HUES64 (cell line): ENCODE results near the gene GABRR2.

Experiments used
- H3K27ac ChIP-seq: 2 replicates; pipeline ENCODE4 v1.7.0; 2013; ENCODE audit warnings: low read depth, low read length, inconsistent platforms
- H3K27me3 ChIP-seq: 2 replicates; pipeline ENCODE4 v1.6.1; 2013; ENCODE audit warnings: mild to moderate bottlenecking, low read length; ENCODE audit not compliant: insufficient read depth
- H3K36me3 ChIP-seq: 2 replicates; pipeline ENCODE4 v1.6.1; 2013; ENCODE audit warnings: mild to moderate bottlenecking, low read length; ENCODE audit not compliant: insufficient read depth
- H3K4me1 ChIP-seq: 2 replicates; pipeline ENCODE4 v1.6.1; 2013; ENCODE audit warnings: mild to moderate bottlenecking, low read length, moderate library complexity; ENCODE audit not compliant: insufficient read depth
- H3K4me3 ChIP-seq: 2 replicates; pipeline ENCODE4 v1.5.1; 2013; ENCODE audit warnings: mild to moderate bottlenecking, low read length, moderate library complexity
- H3K9ac ChIP-seq: 2 replicates; pipeline ENCODE4 v1.6.1; 2013; ENCODE audit warnings: mild to moderate bottlenecking, low read depth, low read length
- H3K9me3 ChIP-seq: 2 replicates; pipeline ENCODE4 v1.6.1; 2013; ENCODE audit warnings: low read depth, low read length; ENCODE audit not compliant: insufficient read depth
- WGBS: fragments of 150-250, 120-280 bp; methylation state at CpG from one replicate; pipeline ENCODE4 v1.1.7; 2013; ENCODE audit warnings: missing lambda C conversion rate; 5-methylcytosine and 5-hydroxymethylcytosine counted together

GABRR2 gene

GRCh38 chr6:89221971-89222711 lies 93.0 kb downstream of the GABRR2 start:
- no peak overlapping the region for H3K27ac ChIP-seq
- H3K4me3 ChIP-seq: no peak overlapping the region
- H3K36me3 ChIP-seq: no peaks in the 10 kb centered on the region
- H3K9me3 ChIP-seq: no peaks in the 10 kb centered on the region; the same call in 1 of the 2 replicates
- 85% methylated on average over 7 of the region's 7 CpGs for WGBS
- no peaks in the 10 kb centered on the region for H3K27me3 ChIP-seq
- no peak overlapping the region for H3K9ac ChIP-seq
- H3K4me1 ChIP-seq: peaks cover 5% of the 10 kb centered on the region

GRCh38 chr6:89221129-89221528 lies 94.0 kb downstream of the GABRR2 start:
- Histone ChIP-seq H3K27me3 (no peaks in the 10 kb centered on the region), H3K36me3 (no peaks in the 10 kb centered on the region), H3K9me3 (no peaks in the 10 kb centered on the region; the same call in 1 of the 2 replicates), H3K4me3 (no peak overlapping the region), H3K4me1 (peaks cover 8% of the 10 kb centered on the region), H3K27ac (no peak overlapping the region), H3K9ac (no peak overlapping the region)
- 92% methylated on average over 3 of the region's 3 CpGs for WGBS

GRCh38 chr6:89217299-89217910 lies 97.7 kb downstream of the GABRR2 start, which contains the start of gene GABRR1:
GABRR1 (minus strand) TSS chr6:89217358; CDS start chr6:89217322, 36 bp downstream.
- Histone ChIP-seq H3K4me3 (no peak within 1 kb of the TSS), H3K27me3 (no peaks in the 10 kb centered on the region)
- 88% methylated on average over 10 of the region's 10 CpGs for WGBS

GRCh38 chr6:89216411-89216810 lies 98.7 kb downstream of the GABRR2 start:
- Histone ChIP-seq H3K9ac (no peak overlapping the region), H3K27ac (no peak overlapping the region), H3K36me3 (no peaks in the 10 kb centered on the region), H3K9me3 (no peaks in the 10 kb centered on the region), H3K4me3 (no peak overlapping the region), H3K4me1 (peaks cover 27% of the 10 kb centered on the region), H3K27me3 (no peaks in the 10 kb centered on the region)
- WGBS: 90% methylated on average over 4 of the region's 4 CpGs

More at GRCh38 chr6:89217299-89217910, 97.7 kb downstream of the GABRR2 start, which contains the start of gene GABRR1:
- no peak within 1 kb of the TSS for H3K27ac ChIP-seq
- no peaks in the 10 kb centered on the region for H3K9me3 ChIP-seq
- no peaks in the 10 kb centered on the region for H3K36me3 ChIP-seq
- H3K4me1 ChIP-seq: peaks cover 19% of the 10 kb centered on the region
- H3K9ac ChIP-seq: no peak within 1 kb of the TSS

- peaks cover 27% of the 10 kb centered on the region for H3K4me1 ChIP-seq
- H3K27me3 ChIP-seq: no peaks in the 10 kb centered on the region
These were observed 99.7 kb downstream of the GABRR2 start for GRCh38 chr6:89215391-89215790.

GRCh38 chr6:89214197-89214596 lies 100.9 kb downstream of the GABRR2 start:
- no peaks in the 10 kb centered on the region for H3K36me3 ChIP-seq
- H3K4me1 ChIP-seq: peaks cover 27% of the 10 kb centered on the region
- H3K4me3 ChIP-seq: no peak overlapping the region
- H3K9me3 ChIP-seq: no peaks in the 10 kb centered on the region
- H3K27me3 ChIP-seq: no peaks in the 10 kb centered on the region
- no peak overlapping the region for H3K27ac ChIP-seq
- no peak overlapping the region for H3K9ac ChIP-seq

More at GRCh38 chr6:89215391-89215790, 99.7 kb downstream of the GABRR2 start:
- Histone ChIP-seq H3K9ac (no peak overlapping the region), H3K36me3 (no peaks in the 10 kb centered on the region), H3K4me3 (no peak overlapping the region), H3K9me3 (no peaks in the 10 kb centered on the region), H3K27ac (no peak overlapping the region)

GRCh38 chr6:89212472-89212871 lies 102.6 kb downstream of the GABRR2 start:
- Histone ChIP-seq H3K36me3 (no peaks in the 10 kb centered on the region), H3K9ac (no peak overlapping the region), H3K4me3 (no peak overlapping the region), H3K27ac (no peak overlapping the region), H3K4me1 (peaks cover 24% of the 10 kb centered on the region), H3K9me3 (no peaks in the 10 kb centered on the region), H3K27me3 (no peaks in the 10 kb centered on the region)
- 53% methylated on average over 4 of the region's 5 CpGs for WGBS

- WGBS: 97% methylated on average over 6 of the region's 6 CpGs
- peaks cover 20% of the 10 kb centered on the region for H3K4me1 ChIP-seq
- no peaks in the 10 kb centered on the region for H3K9me3 ChIP-seq
- H3K36me3 ChIP-seq: no peaks in the 10 kb centered on the region
- H3K9ac ChIP-seq: no peak overlapping the region
- H3K27ac ChIP-seq: no peak overlapping the region
- no peak overlapping the region for H3K4me3 ChIP-seq
- H3K27me3 ChIP-seq: no peaks in the 10 kb centered on the region
These were observed 105.6 kb downstream of the GABRR2 start for GRCh38 chr6:89209457-89209856.

GRCh38 chr6:89208551-89208950 lies 106.5 kb downstream of the GABRR2 start:
- H3K36me3 ChIP-seq: no peaks in the 10 kb centered on the region
- H3K27ac ChIP-seq: no peak overlapping the region
- WGBS: 94% methylated on average over 4 of the region's 4 CpGs
- H3K27me3 ChIP-seq: no peaks in the 10 kb centered on the region
- no peak overlapping the region for H3K9ac ChIP-seq
- H3K4me1 ChIP-seq: peaks cover 20% of the 10 kb centered on the region
- no peaks in the 10 kb centered on the region for H3K9me3 ChIP-seq
- no peak overlapping the region for H3K4me3 ChIP-seq
